ENCODE data around the gene SOD1.

SOD1 gene

DNA sequence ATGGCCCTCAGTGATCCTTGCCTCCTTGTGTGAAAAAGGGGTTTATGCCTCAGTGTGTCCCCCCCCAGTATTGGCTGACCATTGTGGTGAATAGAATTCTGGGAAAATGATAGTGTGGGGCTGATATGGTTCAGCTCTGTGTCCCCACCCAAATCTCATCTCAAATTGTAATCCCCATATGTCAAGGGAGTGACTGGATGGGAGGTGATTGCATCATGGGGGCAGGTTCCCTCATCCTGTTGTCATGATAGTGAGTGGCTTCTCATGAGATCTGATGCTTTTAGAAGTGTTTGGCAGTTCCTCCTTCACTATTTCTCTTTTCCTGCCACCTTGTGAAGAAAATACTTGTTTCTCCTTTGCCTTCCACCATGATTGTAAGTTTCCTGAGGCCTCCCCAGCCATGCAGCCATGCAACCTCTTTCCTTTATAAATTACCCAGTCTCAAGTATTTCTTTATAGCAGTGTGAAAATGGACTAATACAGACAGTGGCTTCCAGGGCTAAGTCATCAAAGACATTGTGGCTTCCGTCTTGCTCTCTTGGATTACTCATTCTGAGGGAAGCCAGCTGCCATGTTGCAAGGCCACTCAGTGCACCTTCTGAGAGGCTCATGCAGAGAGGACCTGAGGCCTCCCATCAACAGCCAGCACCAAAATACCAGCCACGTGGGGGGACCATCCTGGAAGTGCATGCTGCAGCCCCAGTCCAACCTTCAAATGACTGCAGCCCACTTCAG, 40.6 kb upstream of the SOD1 start:
- no peak overlapping the region for H3K4me3 ChIP-seq (ENCODE audit: low read depth, low read length)
- no peak for TF ChIP-seq CTCF (IDR thresholded peaks at IDR 0.05; ENCODE audit: low read depth, low read length)
- H3K36me3 ChIP-seq: no peaks in the 10 kb centered on the region
- no peaks in the 10 kb centered on the region for H3K27me3 ChIP-seq
- DNase-seq: no peak
- no peaks in the 10 kb centered on the region for H3K4me1 ChIP-seq
- no peaks in the 10 kb centered on the region; the same call in 1 of the 2 replicates for H3K9me3 ChIP-seq

GRCh38 chr21:31622397-31622796, 37.1 kb upstream of the SOD1 start:
- DNase-seq: no peak
- no peak for TF ChIP-seq CTCF (IDR thresholded peaks at IDR 0.05; ENCODE audit: low read depth, low read length)
- Histone ChIP-seq H3K27me3 (no peaks in the 10 kb centered on the region), H3K36me3 (no peaks in the 10 kb centered on the region), H3K4me1 (no peaks in the 10 kb centered on the region), H3K9me3 (no peaks in the 10 kb centered on the region; the same call in 1 of the 2 replicates), H3K4me3 (ENCODE audit: low read depth, low read length) (no peak overlapping the region)

DNA sequence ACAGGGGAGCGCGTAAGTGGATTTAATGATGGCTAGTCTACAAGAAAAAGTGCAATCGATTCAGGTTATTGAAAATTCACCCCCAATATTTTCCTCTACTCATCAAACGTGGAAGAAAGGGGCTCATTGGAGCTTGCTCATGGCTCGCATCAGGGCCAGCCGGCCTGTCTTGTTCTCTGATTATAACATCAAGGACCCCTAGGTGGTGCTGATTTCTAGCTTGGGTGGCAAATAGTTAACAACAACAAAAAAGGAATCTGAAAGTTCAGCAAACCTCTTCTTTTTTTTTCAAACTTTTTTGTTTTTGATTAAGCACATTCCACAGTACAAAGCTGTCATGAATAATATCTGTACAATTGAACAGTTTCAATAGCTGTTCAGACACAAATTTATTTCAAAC, 35.8 kb upstream of the SOD1 start:
- no peak for DNase-seq
- Histone ChIP-seq H3K4me3 (ENCODE audit: low read depth, low read length) (no peak overlapping the region), H3K36me3 (no peaks in the 10 kb centered on the region), H3K9me3 (no peaks in the 10 kb centered on the region; the same call in 1 of the 2 replicates), H3K27me3 (no peaks in the 10 kb centered on the region), H3K4me1 (no peaks in the 10 kb centered on the region)
- TF ChIP-seq CTCF (IDR thresholded peaks at IDR 0.05; ENCODE audit: low read depth, low read length): peak; percentile 27; the same call in 1 of the 2 replicates

DNA sequence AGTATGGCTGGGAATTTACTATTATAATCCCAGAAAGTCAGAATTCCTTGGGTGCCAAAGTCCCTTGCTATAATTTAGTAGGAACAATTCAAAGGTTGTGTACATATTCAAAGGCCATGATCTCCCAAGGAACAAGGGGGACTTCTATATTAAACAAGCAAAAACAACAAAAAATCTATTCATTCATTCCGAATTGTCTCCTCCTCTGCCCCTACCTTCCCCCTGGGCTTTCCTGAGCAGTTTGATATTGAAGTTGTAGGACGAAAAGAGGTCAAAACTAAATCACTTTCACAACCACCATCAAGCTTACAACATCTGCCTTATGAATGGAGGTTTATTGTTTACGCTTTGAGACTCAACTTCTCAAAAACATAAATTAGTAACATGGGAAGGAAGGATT, 35.3 kb upstream of the SOD1 start:
- Histone ChIP-seq H3K36me3 (no peaks in the 10 kb centered on the region), H3K27me3 (no peaks in the 10 kb centered on the region), H3K4me1 (no peaks in the 10 kb centered on the region), H3K9me3 (no peaks in the 10 kb centered on the region; the same call in 1 of the 2 replicates), H3K4me3 (ENCODE audit: low read depth, low read length) (no peak overlapping the region)
- no peak for TF ChIP-seq CTCF (IDR thresholded peaks at IDR 0.05; ENCODE audit: low read depth, low read length)
- no peak for DNase-seq

- no peak for DNase-seq
- H3K4me1 ChIP-seq: peaks cover 5% of the 10 kb centered on the region
- TF ChIP-seq CTCF (IDR thresholded peaks at IDR 0.05; ENCODE audit: low read depth, low read length): no peak
Measured at GRCh38 chr21:31624961-31625491, 34.5 kb upstream of the SOD1 start.

More at GRCh38 chr21:31624961-31625491, 34.5 kb upstream of the SOD1 start:
- Histone ChIP-seq H3K9me3 (no peaks in the 10 kb centered on the region; the same call in 1 of the 2 replicates), H3K27me3 (no peaks in the 10 kb centered on the region), H3K4me3 (ENCODE audit: low read depth, low read length) (no peak overlapping the region), H3K36me3 (no peaks in the 10 kb centered on the region)
